HepG2 (cell line): Measurements from ENCODE around the gene VEGFA.

Experiments
- CBFB ChIP-seq: sonication (generic); formaldehyde crosslinking; IDR thresholded peaks from 2 replicates; pipeline ENCODE4 v1.4.0; 2020; ENCODE audit warnings: missing genetic modification reagents
- CTCF ChIP-seq: sonication (generic); formaldehyde crosslinking; IDR thresholded peaks from 2 replicates; pipeline ENCODE4 v1.5.0; 2020; ENCODE audit warnings: mild to moderate bottlenecking, missing genetic modification reagents, moderate library complexity
- PHF8 ChIP-seq: sonication (generic); formaldehyde crosslinking; IDR thresholded peaks from 2 replicates; pipeline ENCODE4 v1.5.0; 2020; ENCODE audit warnings: missing genetic modification reagents
- ZNF251 ChIP-seq: sonication (generic); formaldehyde crosslinking; IDR thresholded peaks from 2 replicates; pipeline ENCODE4 v1.9.0; 2021; ENCODE audit warnings: mild to moderate bottlenecking, missing genetic modification reagents
- ZNF549 ChIP-seq: sonication (generic); formaldehyde crosslinking; IDR thresholded peaks from 2 replicates; pipeline ENCODE4 v1.5.0; 2020; ENCODE audit warnings: missing genetic modification reagents
- TF ChIP-seq, protein P1 (sequence below): sonication (generic); formaldehyde crosslinking; IDR thresholded peaks from 2 replicates; pipeline ENCODE4 v1.9.0; 2021; ENCODE audit warnings: missing genetic modification reagents, borderline replicate concordance

DNA sequence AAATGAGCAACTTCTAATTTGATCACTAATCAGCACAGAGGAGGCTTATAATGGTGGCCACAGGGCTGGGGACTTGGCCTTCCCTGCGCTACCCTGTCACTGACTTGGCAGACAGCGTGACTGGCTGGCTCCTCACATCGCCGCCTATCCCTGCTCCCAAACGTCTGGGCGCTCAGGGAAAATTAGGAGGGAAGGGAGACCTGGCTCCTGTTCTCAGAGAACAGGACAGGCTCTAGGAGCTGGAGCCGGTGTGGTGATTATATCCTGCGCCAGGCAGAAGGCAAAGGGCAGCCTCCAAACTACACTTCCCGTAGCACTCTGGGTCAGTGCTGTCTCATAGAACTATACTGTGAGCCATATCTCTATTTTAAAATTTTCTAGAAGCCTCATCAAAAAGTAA lies 53.4 kb downstream of the VEGFA start:
- TF ChIP-seq ZNF549 (CRISPR knock-in tag) (no peak), PHF8 (CRISPR knock-in tag) (no peak), CBFB (no peak), CTCF (no peak), ZNF251 (CRISPR knock-in tag) (no peak)
- TF ChIP-seq, protein P1, sequence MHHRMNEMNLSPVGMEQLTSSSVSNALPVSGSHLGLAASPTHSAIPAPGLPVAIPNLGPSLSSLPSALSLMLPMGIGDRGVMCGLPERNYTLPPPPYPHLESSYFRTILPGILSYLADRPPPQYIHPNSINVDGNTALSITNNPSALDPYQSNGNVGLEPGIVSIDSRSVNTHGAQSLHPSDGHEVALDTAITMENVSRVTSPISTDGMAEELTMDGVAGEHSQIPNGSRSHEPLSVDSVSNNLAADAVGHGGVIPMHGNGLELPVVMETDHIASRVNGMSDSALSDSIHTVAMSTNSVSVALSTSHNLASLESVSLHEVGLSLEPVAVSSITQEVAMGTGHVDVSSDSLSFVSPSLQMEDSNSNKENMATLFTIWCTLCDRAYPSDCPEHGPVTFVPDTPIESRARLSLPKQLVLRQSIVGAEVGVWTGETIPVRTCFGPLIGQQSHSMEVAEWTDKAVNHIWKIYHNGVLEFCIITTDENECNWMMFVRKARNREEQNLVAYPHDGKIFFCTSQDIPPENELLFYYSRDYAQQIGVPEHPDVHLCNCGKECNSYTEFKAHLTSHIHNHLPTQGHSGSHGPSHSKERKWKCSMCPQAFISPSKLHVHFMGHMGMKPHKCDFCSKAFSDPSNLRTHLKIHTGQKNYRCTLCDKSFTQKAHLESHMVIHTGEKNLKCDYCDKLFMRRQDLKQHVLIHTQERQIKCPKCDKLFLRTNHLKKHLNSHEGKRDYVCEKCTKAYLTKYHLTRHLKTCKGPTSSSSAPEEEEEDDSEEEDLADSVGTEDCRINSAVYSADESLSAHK (CRISPR knock-in tag) = no peak
